ENCODE results near the gene RSBN1.
"Not testable (repeated sequence)": the region's sequence is repeated elsewhere in the genome, so short reads cannot be mapped to it uniquely, and the experiment has no call there.

The RSBN1 gene

GRCh38 chr1:113761937-113762336 lies 50.3 kb downstream of the RSBN1 start:
- Mint-ChIP-seq H3K4me3 (no peak overlapping the region), H3K27me3 (ENCODE audit: low read depth, poor library complexity) (peaks cover 5% of the 10 kb centered on the region), H3K4me1 (peaks cover 15% of the 10 kb centered on the region), H3K27ac (no peak overlapping the region), H3K36me3 (ENCODE audit: low read depth) (peaks cover 30% of the 10 kb centered on the region), H3K9me3 (no peaks in the 10 kb centered on the region)
- DNase-seq: no peak
- no peak for TF ChIP-seq CTCF (IDR thresholded peaks at IDR 0.05)

GRCh38 chr1:113760102-113761080 lies 51.9 kb downstream of the RSBN1 start:
- no peak for TF ChIP-seq CTCF (IDR thresholded peaks at IDR 0.05)
- Mint-ChIP-seq H3K36me3 (ENCODE audit: low read depth) (peaks cover 33% of the 10 kb centered on the region), H3K4me3 (peak overlapping the region; percentile 95), H3K4me1 (peaks cover 30% of the 10 kb centered on the region), H3K9me3 (no peaks in the 10 kb centered on the region), H3K27me3 (ENCODE audit: low read depth, poor library complexity) (peaks cover 5% of the 10 kb centered on the region), H3K27ac (peak overlapping the region; percentile 99)
- no peak for DNase-seq

- Mint-ChIP-seq H3K27ac (peak within 1 kb of the TSS; percentile 99), H3K4me3 (peak within 1 kb of the TSS; percentile 95), H3K27me3 (ENCODE audit: low read depth, poor library complexity) (peaks cover 5% of the 10 kb centered on the region), H3K36me3 (ENCODE audit: low read depth) (peaks cover 39% of the 10 kb centered on the region), H3K4me1 (peaks cover 32% of the 10 kb centered on the region), H3K9me3 (no peaks in the 10 kb centered on the region)
- peak; percentile 75 for DNase-seq
- TF ChIP-seq CTCF (IDR thresholded peaks at IDR 0.05): no peak
These were observed 52.8 kb downstream of the RSBN1 start, which contains the start of gene PHTF1 for GRCh38 chr1:113759333-113760101. PHTF1 (minus strand) TSS chr1:113759486; CDS start chr1:113758703, 783 bp downstream.

- peaks cover 41% of the 10 kb centered on the region for H3K36me3 Mint-ChIP-seq (ENCODE audit: low read depth)
- H3K27ac Mint-ChIP-seq: peak overlapping the region; percentile 98
- H3K4me1 Mint-ChIP-seq: peaks cover 32% of the 10 kb centered on the region
- no peak for TF ChIP-seq CTCF (IDR thresholded peaks at IDR 0.05)
- peak; percentile 85 for DNase-seq
- H3K4me3 Mint-ChIP-seq: peak overlapping the region; percentile 95
- H3K27me3 Mint-ChIP-seq (ENCODE audit: low read depth, poor library complexity): peaks cover 5% of the 10 kb centered on the region
- no peaks in the 10 kb centered on the region for H3K9me3 Mint-ChIP-seq
These were observed 53.5 kb downstream of the RSBN1 start for GRCh38 chr1:113758631-113759332.

GRCh38 chr1:113756461-113756860 lies 55.8 kb downstream of the RSBN1 start:
- Mint-ChIP-seq H3K27me3 (ENCODE audit: low read depth, poor library complexity) (peaks cover 5% of the 10 kb centered on the region), H3K4me1 (peaks cover 32% of the 10 kb centered on the region), H3K9me3 (no peaks in the 10 kb centered on the region), H3K4me3 (peak overlapping the region; percentile 95), H3K36me3 (ENCODE audit: low read depth) (peaks cover 52% of the 10 kb centered on the region), H3K27ac (no peak overlapping the region)
- no peak for TF ChIP-seq CTCF (IDR thresholded peaks at IDR 0.05)
- DNase-seq: no peak

GRCh38 chr1:113753333-113753732 lies 58.9 kb downstream of the RSBN1 start:
- H3K27ac Mint-ChIP-seq; DNase-seq; H3K4me3 Mint-ChIP-seq; H3K9me3 Mint-ChIP-seq; H3K27me3 Mint-ChIP-seq (ENCODE audit: low read depth, poor library complexity): not testable (repeated sequence)
- peaks cover 73% of the 10 kb centered on the region for H3K36me3 Mint-ChIP-seq (ENCODE audit: low read depth)
- peaks cover 25% of the 10 kb centered on the region for H3K4me1 Mint-ChIP-seq

Measured in nephron progenitor cell (in vitro differentiated cells).